ENCODE results near the gene TLE7.
A peak's percentile ranks its signal among the peaks of the same experiment; 100 is the strongest.

TLE7 gene

DNA sequence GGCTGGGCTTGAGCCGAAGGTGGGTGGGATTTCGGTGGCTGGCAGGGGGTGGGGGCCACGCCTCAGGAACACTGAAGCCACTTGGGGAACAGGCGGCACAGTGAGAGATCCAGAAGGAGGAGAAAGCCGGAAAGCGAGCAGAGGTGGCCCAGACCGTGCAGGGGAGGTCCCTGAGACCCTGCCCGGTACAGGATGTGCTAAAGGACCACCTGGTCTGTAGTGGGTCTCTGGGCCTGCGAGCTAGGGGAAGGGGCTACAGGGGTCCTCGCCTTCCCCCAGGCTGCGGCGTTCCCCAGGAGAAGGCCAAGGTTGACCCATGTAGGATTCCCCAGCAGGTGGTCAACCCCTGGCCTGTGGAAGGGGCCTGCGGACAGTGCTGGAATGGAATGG is at the start of gene TLE7:
Gene TLE7 (minus strand): TSS at position 4 of the 390 bp plus-strand sequence. CDS start 8,730 bp downstream, outside the sequence.
- Histone ChIP-seq H3K36me3 (peaks cover 12% of the 10 kb centered on the region), H4K20me1 (no peaks in the 10 kb centered on the region), H3K4me2 (no peak within 1 kb of the TSS), H3K4me1 (peaks cover 10% of the 10 kb centered on the region), H3K9me3 (peaks cover 58% of the 10 kb centered on the region), H3K4me3 (no peak within 1 kb of the TSS), H3K27me3 (no peaks in the 10 kb centered on the region), H3K9ac (no peak within 1 kb of the TSS), H3K27ac (no peak within 1 kb of the TSS)
- TF ChIP-seq Cebpa-rat (IDR thresholded peaks at IDR 0.05): no peak

DNA sequence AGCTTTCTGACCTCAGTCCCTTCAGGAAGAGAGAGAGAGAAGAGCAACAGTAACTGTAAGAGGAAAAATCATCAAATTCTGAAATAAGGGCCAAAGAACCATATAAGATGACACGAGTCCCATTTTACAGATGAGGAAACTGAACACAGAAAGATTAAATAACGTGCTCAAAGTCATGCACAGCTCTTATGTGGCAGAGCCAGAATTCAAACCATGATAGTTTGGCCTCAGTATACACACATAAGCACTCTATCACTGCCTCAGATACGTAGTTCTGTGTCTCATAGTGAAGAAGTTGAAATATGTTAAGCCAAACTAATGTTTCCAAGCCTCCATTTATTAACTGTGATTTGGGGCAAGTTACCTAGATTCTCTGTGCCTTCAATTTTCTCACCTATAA is 49.2 kb upstream of the TLE7 start:
- no peak overlapping the region for H3K27ac ChIP-seq
- H3K9me3 ChIP-seq: no peaks in the 10 kb centered on the region
- no peak overlapping the region for H3K4me2 ChIP-seq
- no peaks in the 10 kb centered on the region for H3K4me1 ChIP-seq
- no peaks in the 10 kb centered on the region for H4K20me1 ChIP-seq
- no peak for TF ChIP-seq Cebpa-rat (IDR thresholded peaks at IDR 0.05)
- H3K36me3 ChIP-seq: no peaks in the 10 kb centered on the region
- no peak overlapping the region for H3K4me3 ChIP-seq
- no peak overlapping the region for H3K9ac ChIP-seq
- H3K27me3 ChIP-seq: no peaks in the 10 kb centered on the region

DNA sequence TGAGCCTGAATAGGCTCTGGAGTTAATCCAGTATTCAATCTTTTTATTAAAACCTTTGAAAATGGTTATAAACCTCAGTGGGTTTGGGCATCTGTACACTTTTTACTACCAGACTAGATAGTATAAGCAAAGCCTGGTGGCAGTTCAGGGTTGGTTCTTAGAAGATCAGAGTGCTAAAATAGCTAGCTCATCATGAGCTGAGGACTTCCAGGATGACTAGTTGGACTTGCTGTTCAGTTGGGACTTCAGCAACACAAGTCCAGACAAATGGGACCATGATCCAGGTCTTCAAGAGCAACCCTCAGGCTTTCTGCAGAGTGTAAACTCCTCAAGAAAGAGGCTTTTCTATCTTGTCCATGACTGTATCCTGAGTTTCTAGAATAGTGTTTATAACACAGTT is 48.5 kb upstream of the TLE7 start:
- H3K36me3 ChIP-seq: no peaks in the 10 kb centered on the region
- H3K9ac ChIP-seq: no peak overlapping the region
- TF ChIP-seq Cebpa-rat (IDR thresholded peaks at IDR 0.05): no peak
- H3K9me3 ChIP-seq: no peaks in the 10 kb centered on the region
- H4K20me1 ChIP-seq: no peaks in the 10 kb centered on the region
- H3K4me2 ChIP-seq: no peak overlapping the region
- H3K27me3 ChIP-seq: no peaks in the 10 kb centered on the region
- no peak overlapping the region for H3K27ac ChIP-seq
- H3K4me1 ChIP-seq: peaks cover under 1% of the 10 kb centered on the region; the same call in 1 of the 2 replicates
- no peak overlapping the region for H3K4me3 ChIP-seq

GRCh38 chr16:71489122-71489521 is 47.3 kb upstream of the TLE7 start, which contains the start of gene ZNF19:
TSS of gene ZNF19 (minus strand) at chr16:71489324. CDS start at chr16:71482114, 7,210 bp downstream.
- Histone ChIP-seq H3K4me1 (peaks cover 6% of the 10 kb centered on the region; the same call in 1 of the 2 replicates), H3K27me3 (no peaks in the 10 kb centered on the region), H3K9ac (no peak within 1 kb of the TSS), H3K27ac (no peak within 1 kb of the TSS), H3K4me3 (no peak within 1 kb of the TSS), H3K36me3 (no peaks in the 10 kb centered on the region), H3K4me2 (no peak within 1 kb of the TSS), H4K20me1 (no peaks in the 10 kb centered on the region), H3K9me3 (no peaks in the 10 kb centered on the region)
- no peak for TF ChIP-seq Cebpa-rat (IDR thresholded peaks at IDR 0.05)

- peaks cover 32% of the 10 kb centered on the region for H3K4me1 ChIP-seq
- H3K4me2 ChIP-seq: peak overlapping the region; percentile 72
- peak overlapping the region; percentile 84 for H3K9ac ChIP-seq
- no peaks in the 10 kb centered on the region for H3K36me3 ChIP-seq
- no peaks in the 10 kb centered on the region for H4K20me1 ChIP-seq
- H3K4me3 ChIP-seq: peak overlapping the region; percentile 90
- H3K27me3 ChIP-seq: no peaks in the 10 kb centered on the region
- no peaks in the 10 kb centered on the region for H3K9me3 ChIP-seq
- no peak for TF ChIP-seq Cebpa-rat (IDR thresholded peaks at IDR 0.05)
- peak overlapping the region; percentile 82 for H3K27ac ChIP-seq
Observed at GRCh38 chr16:71484006-71484893, 42.4 kb upstream of the TLE7 start.

GRCh38 chr16:71482569-71482968 is 40.7 kb upstream of the TLE7 start:
- Histone ChIP-seq H3K4me1 (peaks cover 32% of the 10 kb centered on the region), H3K9ac (no peak overlapping the region), H3K27me3 (no peaks in the 10 kb centered on the region), H3K4me2 (no peak overlapping the region), H3K27ac (no peak overlapping the region), H3K9me3 (no peaks in the 10 kb centered on the region), H3K36me3 (peaks cover 13% of the 10 kb centered on the region), H3K4me3 (no peak overlapping the region), H4K20me1 (no peaks in the 10 kb centered on the region)
- no peak for TF ChIP-seq Cebpa-rat (IDR thresholded peaks at IDR 0.05)

GRCh38 chr16:71480956-71481355 is 39.1 kb upstream of the TLE7 start:
- Histone ChIP-seq H3K27me3 (no peaks in the 10 kb centered on the region), H3K27ac (no peak overlapping the region), H3K9ac (no peak overlapping the region), H3K4me1 (peaks cover 32% of the 10 kb centered on the region), H3K4me2 (no peak overlapping the region; the same call in 1 of the 2 replicates), H3K9me3 (no peaks in the 10 kb centered on the region), H4K20me1 (no peaks in the 10 kb centered on the region), H3K36me3 (peaks cover 28% of the 10 kb centered on the region), H3K4me3 (no peak overlapping the region)
- no peak for TF ChIP-seq Cebpa-rat (IDR thresholded peaks at IDR 0.05)

GRCh38 chr16:71479420-71479819 is 37.6 kb upstream of the TLE7 start:
- Histone ChIP-seq H3K9ac (no peak overlapping the region), H3K4me1 (peaks cover 25% of the 10 kb centered on the region), H3K4me2 (no peak overlapping the region), H3K27ac (no peak overlapping the region), H3K9me3 (no peaks in the 10 kb centered on the region), H3K27me3 (no peaks in the 10 kb centered on the region), H3K4me3 (no peak overlapping the region), H4K20me1 (no peaks in the 10 kb centered on the region), H3K36me3 (peaks cover 38% of the 10 kb centered on the region)
- no peak for TF ChIP-seq Cebpa-rat (IDR thresholded peaks at IDR 0.05)

DNA sequence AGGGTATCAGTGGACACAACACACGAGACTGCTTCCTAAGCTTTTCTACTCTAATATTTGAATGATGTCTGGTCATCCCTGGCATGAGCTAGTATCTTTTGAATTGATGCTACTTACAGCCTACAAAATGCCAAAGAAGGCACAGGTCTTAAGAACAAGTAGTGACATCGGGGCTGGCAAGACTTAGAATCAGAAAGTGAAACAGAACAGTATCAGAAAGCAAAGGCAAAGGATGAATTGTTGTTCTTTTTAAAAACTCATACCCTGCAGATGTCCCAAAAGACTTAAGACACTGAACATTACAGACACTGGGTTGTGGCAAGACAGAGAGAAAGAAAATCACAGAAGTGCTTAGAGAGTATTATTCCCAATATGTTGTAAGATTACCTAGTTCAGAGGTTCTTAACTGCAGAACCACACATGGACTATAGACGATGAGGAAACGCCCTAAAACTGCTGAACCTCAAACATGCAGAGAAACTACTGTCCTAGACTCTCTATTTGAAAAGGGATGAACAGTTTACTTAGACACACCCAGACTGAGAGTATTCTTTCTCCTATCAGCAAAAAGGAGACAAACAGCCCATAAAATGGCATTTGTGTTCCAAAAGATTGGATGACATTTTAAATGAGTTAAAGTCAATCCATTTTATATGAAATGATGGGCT is 34.7 kb upstream of the TLE7 start:
- H3K4me3 ChIP-seq: no peak overlapping the region
- no peaks in the 10 kb centered on the region for H3K27me3 ChIP-seq
- no peak overlapping the region for H3K27ac ChIP-seq
- peaks cover 4% of the 10 kb centered on the region; the same call in 1 of the 2 replicates for H3K4me1 ChIP-seq
- no peak overlapping the region for H3K9ac ChIP-seq
- peaks cover 38% of the 10 kb centered on the region for H3K36me3 ChIP-seq
- H3K4me2 ChIP-seq: no peak overlapping the region
- no peaks in the 10 kb centered on the region for H3K9me3 ChIP-seq
- no peaks in the 10 kb centered on the region for H4K20me1 ChIP-seq
- no peak for TF ChIP-seq Cebpa-rat (IDR thresholded peaks at IDR 0.05)

- H3K4me3 ChIP-seq: no peak overlapping the region
- peaks cover 38% of the 10 kb centered on the region for H3K36me3 ChIP-seq
- no peak overlapping the region for H3K4me2 ChIP-seq
- H3K9me3 ChIP-seq: no peaks in the 10 kb centered on the region
- H3K9ac ChIP-seq: no peak overlapping the region
- H3K27ac ChIP-seq: no peak overlapping the region
- no peaks in the 10 kb centered on the region for H3K4me1 ChIP-seq
- H4K20me1 ChIP-seq: no peaks in the 10 kb centered on the region
- no peaks in the 10 kb centered on the region for H3K27me3 ChIP-seq
- TF ChIP-seq Cebpa-rat (IDR thresholded peaks at IDR 0.05): no peak
Observed at GRCh38 chr16:71474864-71475263, 33.0 kb upstream of the TLE7 start.

All from BLaER1 (cell line).